Esophagus muscularis mucosa (tissue), 4 donors: Measurements from ENCODE around the gene SECTM1. TPM values are rescaled to one million over a fixed set of nuclear protein-coding genes. Genes with fewer than 3 reads are reported as not detected.

Experiments
- DNase-seq: peaks from one replicate; pipeline ENCODE4 v3.0.0-alpha.2; 2017; ENCODE audit errors: extremely low spot score
- H3K27ac ChIP-seq, 4 donors: fragments of 200-600 bp; sonication (generic); replicated peaks in 1 of 4; 1 replicate in 3 of 4; 2 replicates in 1 of 4; pipeline ENCODE4 v1.5.1; 2016 to 2019; ENCODE audit warnings: mild to moderate bottlenecking in 1 of 4
- H3K27me3 ChIP-seq, 4 donors: fragments of 200-600 bp; sonication (generic); one replicate each; pipeline versions ENCODE4 v1.5.1 to v1.6.0; 2016 to 2019
- H3K36me3 ChIP-seq, 4 donors: fragments of 200-600 bp; sonication (generic); one replicate each; pipeline ENCODE4 v1.5.1; 2016 to 2019
- H3K4me1 ChIP-seq, 4 donors: fragments of 200-600 bp; sonication (generic); one replicate each; pipeline ENCODE4 v1.5.1; 2016 to 2019
- H3K4me3 ChIP-seq, 4 donors: fragments of 200-600 bp; sonication (generic); 1 replicate in 2 of 4; 2 replicates in 2 of 4; pipeline ENCODE4 v1.5.1; 2016 to 2019; ENCODE audit warnings: mild to moderate bottlenecking in 4 of 4, moderate library complexity in 1 of 4
- H3K9me3 ChIP-seq, 4 donors: fragments of 200-600 bp; sonication (generic); 1 replicate in 3 of 4; 2 replicates in 1 of 4; pipeline ENCODE4 v1.5.1; 2016 to 2019
- EP300 ChIP-seq: sonication (generic); formaldehyde crosslinking; IDR thresholded peaks from one replicate; pipeline ENCODE4 v1.6.1; 2017; ENCODE audit warnings: antibody characterized with exemption
- POLR2A ChIP-seq: fragments of 450-650 bp; IDR thresholded peaks from one replicate; pipeline ENCODE4 v1.6.1; 2017; ENCODE audit warnings: antibody characterized with exemption, moderate library complexity, mild to moderate bottlenecking, low read depth
- POLR2AphosphoS5 ChIP-seq, 2 donors: sonication (generic); formaldehyde crosslinking; IDR thresholded peaks; one replicate each; pipeline ENCODE4 v1.6.1; 2017; ENCODE audit warnings: antibody characterized with exemption in 2 of 2
- WGBS: methylation state at CpG from one replicate; pipeline ENCODE4 v1.1.5; 2018; 5-methylcytosine and 5-hydroxymethylcytosine counted together
- intact Hi-C: fragments of 100-400 bp; cut with DNase I; formaldehyde crosslinking; loops from one replicate; pipeline ENCODE4 v1.15.1; 2023
- total RNA-seq, 4 donors: library from RNA; depleted of rRNA; stranded (reverse); fragments of >200 nt; gene quantifications; one replicate each; pipeline versions ENCODE4 v1.1.0 to v1.2.1, GENCODE V29; 2016
- TF ChIP-seq, protein P1 (sequence below), 3 experiments: fragments of 200-600 bp in 2 of 3; fragments of 450-650 bp in 1 of 3; sonication (generic) in 2 of 3; IDR thresholded peaks; one replicate each; pipeline ENCODE4 v1.5.1; 2017 to 2019; ENCODE audit warnings: antibody characterized with exemption in 3 of 3, mild to moderate bottlenecking in 2 of 3, moderate library complexity in 1 of 3

The SECTM1 gene
- total RNA-seq, 4 donors from 2014 or later, result 10.0 to 41.1 (median 22.2) TPM

DNA sequence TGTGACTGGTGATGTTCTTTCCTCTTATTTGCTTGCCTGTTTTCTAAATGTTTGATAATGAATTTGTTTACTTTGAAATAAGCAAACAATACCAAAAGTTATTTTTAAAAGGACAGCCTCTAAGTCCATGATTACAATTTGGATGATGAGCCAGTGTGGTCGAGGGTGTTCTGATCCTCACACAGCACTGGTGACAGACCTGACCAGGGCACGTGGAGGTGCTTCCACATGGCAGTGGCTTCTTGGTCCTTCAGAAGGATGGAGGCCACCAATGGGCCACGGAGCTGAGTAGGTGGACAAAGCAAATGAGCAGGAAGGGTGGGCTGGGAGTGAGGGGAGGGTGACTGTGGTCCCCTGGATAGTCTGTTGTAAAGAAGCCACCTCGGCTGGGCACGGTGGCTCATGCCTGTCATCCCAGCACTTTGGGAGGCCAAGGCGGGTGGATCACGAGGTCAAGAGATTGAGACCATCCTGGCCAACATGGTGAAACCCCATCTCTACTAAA, 21.3 kb upstream of the SECTM1 start:
- Histone ChIP-seq H3K9me3 (no peaks in the 10 kb centered on the region), H3K4me3 (no peak overlapping the region), H3K36me3 (no peaks in the 10 kb centered on the region), H3K27me3 (peaks cover 0 to 43% (median 5%) of the 10 kb centered on the region in 4 donors), H3K4me1 (peaks cover 3 to 23% (median 19%) of the 10 kb centered on the region in 4 donors), H3K27ac (no peak overlapping the region)
- 83% methylated on average over 7 of the region's 7 CpGs for WGBS
- no peak for DNase-seq
- intact Hi-C loops, result loop anchor here (5.0 kb wide), 2 partner anchors 197 to 422 kb away; no protein-coding TSS in a partner anchor
- no peak for TF ChIP-seq POLR2AphosphoS5 (IDR thresholded peaks at IDR 0.05)
- TF ChIP-seq, protein P1, sequence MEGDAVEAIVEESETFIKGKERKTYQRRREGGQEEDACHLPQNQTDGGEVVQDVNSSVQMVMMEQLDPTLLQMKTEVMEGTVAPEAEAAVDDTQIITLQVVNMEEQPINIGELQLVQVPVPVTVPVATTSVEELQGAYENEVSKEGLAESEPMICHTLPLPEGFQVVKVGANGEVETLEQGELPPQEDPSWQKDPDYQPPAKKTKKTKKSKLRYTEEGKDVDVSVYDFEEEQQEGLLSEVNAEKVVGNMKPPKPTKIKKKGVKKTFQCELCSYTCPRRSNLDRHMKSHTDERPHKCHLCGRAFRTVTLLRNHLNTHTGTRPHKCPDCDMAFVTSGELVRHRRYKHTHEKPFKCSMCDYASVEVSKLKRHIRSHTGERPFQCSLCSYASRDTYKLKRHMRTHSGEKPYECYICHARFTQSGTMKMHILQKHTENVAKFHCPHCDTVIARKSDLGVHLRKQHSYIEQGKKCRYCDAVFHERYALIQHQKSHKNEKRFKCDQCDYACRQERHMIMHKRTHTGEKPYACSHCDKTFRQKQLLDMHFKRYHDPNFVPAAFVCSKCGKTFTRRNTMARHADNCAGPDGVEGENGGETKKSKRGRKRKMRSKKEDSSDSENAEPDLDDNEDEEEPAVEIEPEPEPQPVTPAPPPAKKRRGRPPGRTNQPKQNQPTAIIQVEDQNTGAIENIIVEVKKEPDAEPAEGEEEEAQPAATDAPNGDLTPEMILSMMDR (IDR thresholded peaks at IDR 0.05), result no peak

DNA sequence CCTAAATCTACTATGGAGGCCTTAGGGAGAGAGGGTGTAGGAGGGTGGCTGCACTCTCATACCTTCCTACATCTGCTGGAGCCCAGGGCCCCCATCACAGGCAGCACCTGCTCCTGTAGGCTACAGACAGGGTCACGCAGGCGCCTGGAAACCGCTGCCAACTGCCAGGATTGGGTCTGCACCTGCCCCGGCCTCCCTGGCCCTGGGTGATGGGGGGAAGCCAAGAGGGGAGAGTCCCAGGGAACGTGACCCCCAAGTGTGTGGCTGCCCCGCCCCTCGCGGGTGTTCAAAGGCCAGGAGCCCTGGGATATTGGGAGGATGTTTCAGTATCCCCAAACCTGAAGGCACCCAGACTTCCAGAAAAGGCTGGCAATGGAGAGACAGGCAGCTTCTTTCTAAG, 19.9 kb upstream of the SECTM1 start:
- H3K9me3 ChIP-seq, result no peaks in the 10 kb centered on the region
- WGBS, result 90% methylated on average over 8 of the region's 8 CpGs
- intact Hi-C loops, result loop anchor here (2.0 to 5.0 kb wide), 3 partner anchors 61 to 424 kb away; no protein-coding TSS in a partner anchor
- no peaks in the 10 kb centered on the region for H3K36me3 ChIP-seq
- peaks cover 0 to 31% (median 0%) of the 10 kb centered on the region in 4 donors for H3K27me3 ChIP-seq
- H3K27ac ChIP-seq, result no peak overlapping the region
- H3K4me1 ChIP-seq, result peaks cover 6 to 23% (median 17%) of the 10 kb centered on the region in 4 donors
- H3K4me3 ChIP-seq, result no peak overlapping the region
- no peak for DNase-seq
- TF ChIP-seq EP300 (no peak), POLR2A (no peak), POLR2AphosphoS5 (IDR thresholded peaks at IDR 0.05) (no peak)
- TF ChIP-seq, protein P1 (IDR thresholded peaks at IDR 0.05), result no peak

- Histone ChIP-seq H3K27ac (no peak overlapping the region), H3K27me3 (peaks cover 0 to 27% (median 0%) of the 10 kb centered on the region in 4 donors), H3K9me3 (no peaks in the 10 kb centered on the region), H3K36me3 (no peaks in the 10 kb centered on the region), H3K4me1 (peaks cover 6 to 23% (median 17%) of the 10 kb centered on the region in 4 donors), H3K4me3 (no peak overlapping the region)
- WGBS, result 54% methylated on average over 15 of the region's 26 CpGs
- TF ChIP-seq, protein P1 (IDR thresholded peaks at IDR 0.05), result peak; percentile 91 to 95 (median 94)
- TF ChIP-seq POLR2AphosphoS5 (IDR thresholded peaks at IDR 0.05) (peak in 1 of 2 donors; percentile 60), POLR2A (no peak), EP300 (no peak)
- intact Hi-C loops, result loop anchor here (2.0 to 5.0 kb wide), 3 partner anchors 63 to 425 kb away; no protein-coding TSS in a partner anchor
- peak; percentile 96 for DNase-seq
Observed at GRCh38 chr17:82351713-82352488, 18.3 kb upstream of the SECTM1 start.

GRCh38 chr17:82351254-82351712, 17.7 kb upstream of the SECTM1 start:
- H3K4me1 ChIP-seq, result peaks cover 6 to 19% (median 15%) of the 10 kb centered on the region in 4 donors

More at GRCh38 chr17:82351254-82351712, 17.7 kb upstream of the SECTM1 start:
- H3K36me3 ChIP-seq, result no peaks in the 10 kb centered on the region
- H3K27ac ChIP-seq, result no peak overlapping the region
- 62% methylated on average over 21 of the region's 21 CpGs for WGBS
- TF ChIP-seq POLR2AphosphoS5 (IDR thresholded peaks at IDR 0.05) (no peak), POLR2A (no peak), EP300 (no peak)
- TF ChIP-seq, protein P1 (IDR thresholded peaks at IDR 0.05), result no peak
- intact Hi-C loops, result loop anchor here (5.0 kb wide), 2 partner anchors 201 to 426 kb away; no protein-coding TSS in a partner anchor
- no peak overlapping the region for H3K4me3 ChIP-seq
- H3K27me3 ChIP-seq, result peaks cover 0 to 23% (median 0%) of the 10 kb centered on the region in 4 donors
- H3K9me3 ChIP-seq, result no peaks in the 10 kb centered on the region
- no peak for DNase-seq
